SU-DHL-6 (cell line): Measurements from ENCODE around the gene KLHL42.

Experiments used
- H2AFZ ChIP-seq: fragments of 200-600 bp; sonication (generic); 2 replicates; pipeline ENCODE4 v1.6.1; 2014; ENCODE audit warnings: low read depth, mild to moderate bottlenecking, moderate library complexity, mixed read lengths, antibody characterized with exemption, low read length; ENCODE audit not compliant: severe bottlenecking
- H3F3A ChIP-seq: fragments of 200-600 bp; shearing (Covaris generic); 2 replicates; pipeline ENCODE4 v1.6.0; 2016; ENCODE audit warnings: antibody characterized with exemption, mild to moderate bottlenecking; ENCODE audit not compliant: insufficient read depth
- H3K27ac ChIP-seq: fragments of 200-600 bp; sonication (generic); 2 replicates; pipeline ENCODE4 v1.5.1; 2016; ENCODE audit warnings: low read depth, mild to moderate bottlenecking, low read length, moderate library complexity, mixed read lengths
- H3K27me3 ChIP-seq: fragments of 200-600 bp; sonication (generic), shearing (Covaris generic); 2 replicates; pipeline ENCODE4 v1.6.0; 2014; ENCODE audit warnings: mild to moderate bottlenecking, low read length
- H3K36me3 ChIP-seq: fragments of 200-600 bp; sonication (generic); 2 replicates; pipeline ENCODE4 v1.6.1; 2014; ENCODE audit warnings: mild to moderate bottlenecking, low read length, mixed read lengths
- H3K4me2 ChIP-seq: fragments of 300-600, 200-600 bp; shearing (Covaris generic), sonication (generic); 2 replicates; pipeline ENCODE4 v1.6.0; 2014; ENCODE audit warnings: low read length, low read depth, mild to moderate bottlenecking; ENCODE audit not compliant: poor library complexity, severe bottlenecking
- H3K4me3 ChIP-seq: fragments of 200-600 bp; sonication (generic); 2 replicates; pipeline ENCODE4 v1.5.1; 2014; ENCODE audit warnings: antibody characterized with exemption, low read length, mild to moderate bottlenecking, mixed read lengths; ENCODE audit not compliant: insufficient read depth, poor library complexity, severe bottlenecking
- H3K79me2 ChIP-seq: fragments of 200-600 bp; sonication (generic); 2 replicates; pipeline ENCODE4 v1.6.1; 2014; ENCODE audit warnings: mild to moderate bottlenecking, low read length, moderate library complexity; ENCODE audit not compliant: insufficient read depth
- H3K9ac ChIP-seq: fragments of 200-600 bp; sonication (generic); 2 replicates; pipeline ENCODE4 v1.7.0; 2014; ENCODE audit warnings: mild to moderate bottlenecking, low read length
- H3K9me2 ChIP-seq: fragments of 200-600 bp; sonication (generic); replicated peaks from 2 replicates; pipeline ENCODE4 v1.6.1; 2014; ENCODE audit warnings: low read length; ENCODE audit not compliant: insufficient read depth
- H3K9me3 ChIP-seq: fragments of 200-600 bp; sonication (generic); 2 replicates; pipeline ENCODE4 v1.6.1; 2014; ENCODE audit warnings: low read length, mixed read lengths; ENCODE audit not compliant: insufficient read depth
- H4K20me1 ChIP-seq: fragments of 200-600 bp; sonication (generic); 2 replicates; pipeline ENCODE4 v1.6.1; 2014; ENCODE audit warnings: low read depth, mild to moderate bottlenecking, antibody characterized with exemption, low read length, moderate library complexity, mixed read lengths
- CTCF ChIP-seq: fragments of 200-600 bp; sonication (generic); IDR thresholded peaks from one replicate; pipeline ENCODE4 v1.5.1; 2017; ENCODE audit warnings: antibody characterized with exemption, mild to moderate bottlenecking, low read length, moderate library complexity; ENCODE audit not compliant: insufficient read depth, poor library complexity, severe bottlenecking
- EZH2phosphoT487 ChIP-seq: fragments of 200-600 bp; sonication (generic), shearing (Covaris generic); conservative IDR thresholded peaks from 2 replicates; pipeline ENCODE4 v1.6.1; 2018; ENCODE audit warnings: mild to moderate bottlenecking, antibody characterized with exemption, low read length, moderate library complexity, mixed read lengths

The KLHL42 gene

DNA sequence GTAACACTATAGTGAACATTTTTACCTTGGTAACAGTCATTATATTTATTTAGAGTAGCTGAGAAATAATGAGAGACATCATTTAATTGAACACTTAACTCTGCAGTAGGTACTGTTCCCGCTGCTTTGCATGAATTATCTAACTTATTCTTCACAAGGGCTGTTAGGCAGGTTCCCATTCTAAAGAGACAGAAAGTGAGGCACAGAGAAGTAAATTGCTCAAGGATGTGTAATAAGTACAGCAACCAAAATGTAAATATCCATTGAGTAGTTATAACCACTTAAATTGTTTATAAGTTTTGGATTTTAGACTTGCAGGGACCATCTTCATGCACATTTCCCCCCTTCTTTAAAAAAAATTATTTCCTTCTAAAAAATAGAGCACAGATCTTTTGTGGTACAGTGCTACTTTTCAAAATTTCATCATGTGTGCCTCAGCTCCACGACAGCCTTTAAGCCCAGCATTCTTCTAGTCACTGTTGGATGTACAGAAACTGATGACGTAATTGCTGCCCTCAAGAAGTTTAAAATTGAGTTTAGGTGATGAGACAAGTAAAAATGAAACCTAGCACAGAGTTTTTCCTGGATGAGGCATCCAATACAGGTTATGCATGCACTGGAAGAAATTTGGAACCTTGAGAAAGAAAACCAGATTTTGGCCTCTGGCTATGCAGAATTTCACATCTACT, 6.0 kb downstream of the KLHL42 start:
- no peaks in the 10 kb centered on the region for H3K9me2 ChIP-seq
- TF ChIP-seq CTCF (no peak), EZH2phosphoT487 (no peak)
- 0 out of 2 replicates have a peak, but pooled peaks cover 8% of the 10 kb centered on the region for H3F3A ChIP-seq
- H3K4me2 ChIP-seq, result peak overlapping the region; percentile 3
- no peak overlapping the region for H3K27ac ChIP-seq
- H3K36me3 ChIP-seq, result no peaks in the 10 kb centered on the region
- no peaks in the 10 kb centered on the region for H3K27me3 ChIP-seq
- H3K4me3 ChIP-seq, result no peak overlapping the region
- no peak overlapping the region for H3K9ac ChIP-seq
- no peak overlapping the region for H2AFZ ChIP-seq
- peaks cover 68% of the 10 kb centered on the region for H3K79me2 ChIP-seq
- no peaks in the 10 kb centered on the region for H3K9me3 ChIP-seq
- H4K20me1 ChIP-seq, result no peaks in the 10 kb centered on the region

DNA sequence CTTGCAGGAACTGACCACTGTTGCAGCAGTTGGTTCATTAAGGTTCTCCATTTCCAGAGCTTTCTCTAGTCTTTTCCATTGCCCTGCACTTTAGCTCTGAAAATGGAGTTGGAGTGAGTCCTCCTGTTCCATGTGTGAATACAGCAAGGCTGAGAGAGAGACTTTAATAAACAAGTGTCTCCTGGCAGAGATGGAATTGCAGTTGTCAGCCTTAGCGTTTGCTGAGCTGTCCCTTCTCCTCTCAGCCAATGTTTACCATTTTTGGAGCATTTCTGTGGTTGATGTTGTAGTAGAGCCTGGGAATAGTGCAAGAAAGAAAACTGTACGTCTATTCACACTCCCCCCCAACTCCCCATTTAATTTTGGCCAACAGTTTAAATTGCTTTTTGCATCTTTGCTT, 7.5 kb downstream of the KLHL42 start:
- TF ChIP-seq EZH2phosphoT487, result no peak
- no peak for TF ChIP-seq CTCF
- Histone ChIP-seq H3K36me3 (no peaks in the 10 kb centered on the region), H3K9me2 (no peaks in the 10 kb centered on the region), H3F3A (0 out of 2 replicates have a peak, but pooled peaks cover 8% of the 10 kb centered on the region), H2AFZ (no peak overlapping the region), H3K9me3 (no peaks in the 10 kb centered on the region), H4K20me1 (no peaks in the 10 kb centered on the region), H3K9ac (no peak overlapping the region), H3K4me3 (no peak overlapping the region), H3K4me2 (no peak overlapping the region), H3K79me2 (peaks cover 53% of the 10 kb centered on the region), H3K27ac (no peak overlapping the region), H3K27me3 (no peaks in the 10 kb centered on the region)

GRCh38 chr12:27790179-27790578, 10.1 kb downstream of the KLHL42 start:
- H3K9me2 ChIP-seq, result no peaks in the 10 kb centered on the region
- TF ChIP-seq EZH2phosphoT487, result no peak
- no peak for TF ChIP-seq CTCF
- H4K20me1 ChIP-seq, result no peaks in the 10 kb centered on the region
- no peaks in the 10 kb centered on the region for H3K27me3 ChIP-seq
- H3K9ac ChIP-seq, result no peak overlapping the region
- no peak overlapping the region for H3K4me2 ChIP-seq
- H3K36me3 ChIP-seq, result peaks cover 4% of the 10 kb centered on the region; the same call in 1 of the 2 replicates
- H3K4me3 ChIP-seq, result no peak overlapping the region
- no peaks in the 10 kb centered on the region for H3K9me3 ChIP-seq
- H3K79me2 ChIP-seq, result peaks cover 30% of the 10 kb centered on the region
- no peak overlapping the region for H3K27ac ChIP-seq
- no peak overlapping the region for H2AFZ ChIP-seq
- 0 out of 2 replicates have a peak, but pooled peaks cover 8% of the 10 kb centered on the region for H3F3A ChIP-seq
